MCF 10A (cell line): ENCODE measurements around the gene PCDHGB6. TPM values are rescaled to one million over a fixed set of nuclear protein-coding genes. Genes with fewer than 3 reads are reported as not detected.

Experiments used
- BruUV-seq: library from RNA; stranded (reverse); fragments of 400-500 nt; replicated peaks from 2 replicates; lab custom pipeline; 2021; lab: Mats Ljungman, UMichigan
- CTCF ChIA-PET: fragments of 300-600 bp; sonication (Branson Sonifier 250); formaldehyde crosslinking; extraction: SDS; loops from one replicate; lab custom pipeline; 2021; ENCODE audit warnings: antibody characterized with exemption, inconsistent platforms; lab: Yijun Ruan, JAX
- POLR2A ChIA-PET: fragments of 300-600, 350-650 bp; sonication (Branson Sonifier 250); formaldehyde crosslinking; extraction: SDS; loops from one replicate; lab custom pipeline; 2020; ENCODE audit warnings: antibody characterized with exemption, inconsistent platforms; lab: Yijun Ruan, JAX
- DNase-seq: peaks from one replicate; pipeline ENCODE4 v3.0.0-alpha.2; 2018; ENCODE audit not compliant: unreplicated experiment
- H3K27ac Mint-ChIP-seq: one replicate; pipeline ENCODE4 v1.8.0; 2022; ENCODE audit warnings: mild to moderate bottlenecking, low read depth, mixed read lengths; ENCODE audit not compliant: unreplicated experiment
- H3K27me3 Mint-ChIP-seq: one replicate; pipeline ENCODE4 v1.8.0; 2022; ENCODE audit warnings: mixed read lengths; ENCODE audit not compliant: insufficient read depth, unreplicated experiment
- H3K36me3 Mint-ChIP-seq: one replicate; pipeline ENCODE4 v1.8.0; 2022; ENCODE audit warnings: mild to moderate bottlenecking, moderate library complexity, mixed read lengths; ENCODE audit not compliant: insufficient read depth, unreplicated experiment
- H3K4me1 Mint-ChIP-seq: one replicate; pipeline ENCODE4 v1.8.0; 2022; ENCODE audit warnings: mixed read lengths; ENCODE audit not compliant: insufficient read depth, unreplicated experiment
- H3K4me3 Mint-ChIP-seq: one replicate; pipeline ENCODE4 v1.8.0; 2022; ENCODE audit warnings: mild to moderate bottlenecking, moderate library complexity, mixed read lengths; ENCODE audit not compliant: unreplicated experiment
- H3K9me3 Mint-ChIP-seq: one replicate; pipeline ENCODE4 v1.8.0; 2022; ENCODE audit warnings: mixed read lengths; ENCODE audit not compliant: unreplicated experiment
- CTCF ChIP-seq: fragments of 200-600 bp; IDR thresholded peaks from one replicate; pipeline ENCODE4 v1.8.0; 2022; ENCODE audit warnings: antibody characterized with exemption, mild to moderate bottlenecking; ENCODE audit not compliant: unreplicated experiment
- intact Hi-C: fragments of 100-400 bp; cut with micrococcal nuclease; formaldehyde crosslinking; loops from 2 replicates; pipeline ENCODE4 v1.14.1; 2022
- total RNA-seq: library from RNA; stranded (reverse); gene quantifications from 2 replicates; pipeline ENCODE4 v1.2.3, GENCODE V29; 2022

Gene PCDHGB6
- total RNA-seq, 1 experiment from 2014 or later: 0.68 TPM

GRCh38 chr5:141441571-141442170 lies 33.9 kb downstream of the PCDHGB6 start:
- POLR2A ChIA-PET: interaction anchor here (0.7 kb wide), 1 partner anchor 17 kb away, joined by 3 read pairs; no protein-coding TSS in a partner anchor
- CTCF ChIA-PET: interaction anchor here (1.2 kb wide), 1 partner anchor 16 kb away, joined by 3 read pairs; no protein-coding TSS in a partner anchor
- BruUV-seq: no TSS peak
- peaks cover 23% of the 10 kb centered on the region for H3K9me3 Mint-ChIP-seq
- no peaks in the 10 kb centered on the region for H3K4me1 Mint-ChIP-seq
- peaks cover 4% of the 10 kb centered on the region for H3K36me3 Mint-ChIP-seq
- no peak for DNase-seq
- H3K27me3 Mint-ChIP-seq: no peaks in the 10 kb centered on the region
- H3K27ac Mint-ChIP-seq: no peak overlapping the region
- intact Hi-C loops: no loop called here
- no peak overlapping the region for H3K4me3 Mint-ChIP-seq
- no peak for TF ChIP-seq CTCF

Other genes starting within 250 kb of the PCDHGB6 start
- gene PCDHB7, start 235.4 kb upstream of the PCDHGB6 start, total RNA-seq: 0.28 and 0.29 TPM in 2 replicates
- 0.34 TPM in 1 of 2 replicates, not detected in the other for gene PCDHB8, start 230.2 kb upstream of the PCDHGB6 start, total RNA-seq
- gene PCDHB16, start 225.6 kb upstream of the PCDHGB6 start, total RNA-seq: 1.8 and 2.5 TPM in 2 replicates
- 1.0 and 1.8 TPM in 2 replicates for gene PCDHB9, start 220.9 kb upstream of the PCDHGB6 start, total RNA-seq
- gene PCDHB10, start 215.7 kb upstream of the PCDHGB6 start, total RNA-seq: 1.2 and 1.4 TPM in 2 replicates
- gene PCDHB11, start 208.4 kb upstream of the PCDHGB6 start, total RNA-seq: 0.75 and 1.3 TPM in 2 replicates
- gene PCDHB12, start 199.3 kb upstream of the PCDHGB6 start, total RNA-seq: 1.6 and 2.3 TPM in 2 replicates
- gene PCDHB13, start 194.1 kb upstream of the PCDHGB6 start, total RNA-seq: 3.5 and 4.7 TPM in 2 replicates
- 4.7 and 6.2 TPM in 2 replicates for gene PCDHB14, start 184.7 kb upstream of the PCDHGB6 start, total RNA-seq
- gene PCDHB15, start 162.6 kb upstream of the PCDHGB6 start, total RNA-seq: 0.91 and 1.2 TPM in 2 replicates
- gene SLC25A2, start 104.0 kb upstream of the PCDHGB6 start, total RNA-seq: 0.37 and 0.79 TPM in 2 replicates
- 81.3 and 94.9 TPM in 2 replicates for gene TAF7, start 87.2 kb upstream of the PCDHGB6 start, total RNA-seq
- 0.20 and 0.35 TPM in 2 replicates for gene PCDHGA1, start 77.5 kb upstream of the PCDHGB6 start, total RNA-seq
- 0.32 and 0.33 TPM in 2 replicates for gene PCDHGA2, start 69.3 kb upstream of the PCDHGB6 start, total RNA-seq
- gene PCDHGA3, start 64.2 kb upstream of the PCDHGB6 start, total RNA-seq: 0.07 and 0.25 TPM in 2 replicates
- gene PCDHGB1, start 57.9 kb upstream of the PCDHGB6 start, total RNA-seq: 0.19 and 0.59 TPM in 2 replicates
- gene PCDHGA4, start 53.0 kb upstream of the PCDHGB6 start, total RNA-seq: 0.26 and 0.44 TPM in 2 replicates
- 0.61 and 0.88 TPM in 2 replicates for gene PCDHGB2, start 48.0 kb upstream of the PCDHGB6 start, total RNA-seq
- 0.25 and 0.42 TPM in 2 replicates for gene PCDHGA5, start 43.9 kb upstream of the PCDHGB6 start, total RNA-seq
- 0.33 and 0.56 TPM in 2 replicates for gene PCDHGB3, start 37.8 kb upstream of the PCDHGB6 start, total RNA-seq
- gene PCDHGA6, start 34.1 kb upstream of the PCDHGB6 start, total RNA-seq: 0.44 and 0.49 TPM in 2 replicates
- gene PCDHGA7, start 25.3 kb upstream of the PCDHGB6 start, total RNA-seq: 0.56 and 0.86 TPM in 2 replicates
- gene PCDHGB4, start 20.3 kb upstream of the PCDHGB6 start, total RNA-seq: 0.49 and 0.79 TPM in 2 replicates
- gene PCDHGA8, start 15.4 kb upstream of the PCDHGB6 start, total RNA-seq: 0.28 and 0.56 TPM in 2 replicates
- gene PCDHGB5, start 10.1 kb upstream of the PCDHGB6 start, total RNA-seq: 3.2 and 5.6 TPM in 2 replicates
- gene PCDHGA9, start 5.2 kb upstream of the PCDHGB6 start, total RNA-seq: 0.89 and 1.3 TPM in 2 replicates
- gene PCDHGA10, start 5.0 kb downstream of the PCDHGB6 start, total RNA-seq: 1.4 TPM in 2 replicates
- 0.75 and 1.2 TPM in 2 replicates for gene PCDHGB7, start 9.7 kb downstream of the PCDHGB6 start, total RNA-seq
- gene PCDHGA11, start 13.0 kb downstream of the PCDHGB6 start, total RNA-seq: 0.30 and 0.76 TPM in 2 replicates
- gene PCDHGA12, start 22.5 kb downstream of the PCDHGB6 start, total RNA-seq: 0.79 and 0.91 TPM in 2 replicates
- gene PCDHGC3, start 67.9 kb downstream of the PCDHGB6 start, total RNA-seq: 17.3 and 31.7 TPM in 2 replicates
- gene PCDHGC4, start 77.0 kb downstream of the PCDHGB6 start, total RNA-seq: 0.40 and 1.7 TPM in 2 replicates
- 0.61 and 0.69 TPM in 2 replicates for gene PCDHGC5, start 81.1 kb downstream of the PCDHGB6 start, total RNA-seq
- 203 and 228 TPM in 2 replicates for gene DIAPH1, start 211.0 kb downstream of the PCDHGB6 start, total RNA-seq
- 83.5 and 85.6 TPM in 2 replicates for gene HDAC3, start 228.8 kb downstream of the PCDHGB6 start, total RNA-seq
- gene RELL2, start 229.0 kb downstream of the PCDHGB6 start, total RNA-seq: 12.5 and 13.3 TPM in 2 replicates
- gene FCHSD1, start 243.4 kb downstream of the PCDHGB6 start, total RNA-seq: 21.2 and 22.1 TPM in 2 replicates